ENCODE measurements around the gene FAM169A. TPM values are rescaled to one million over a fixed set of nuclear protein-coding genes. Genes with fewer than 3 reads are reported as not detected.
A peak's percentile ranks its signal among the peaks of the same experiment; 100 is the strongest.

Gene FAM169A
- total and polyA plus RNA-seq, 2 experiments from 2014 or later, result 16.9 to 97.7 TPM

DNA sequence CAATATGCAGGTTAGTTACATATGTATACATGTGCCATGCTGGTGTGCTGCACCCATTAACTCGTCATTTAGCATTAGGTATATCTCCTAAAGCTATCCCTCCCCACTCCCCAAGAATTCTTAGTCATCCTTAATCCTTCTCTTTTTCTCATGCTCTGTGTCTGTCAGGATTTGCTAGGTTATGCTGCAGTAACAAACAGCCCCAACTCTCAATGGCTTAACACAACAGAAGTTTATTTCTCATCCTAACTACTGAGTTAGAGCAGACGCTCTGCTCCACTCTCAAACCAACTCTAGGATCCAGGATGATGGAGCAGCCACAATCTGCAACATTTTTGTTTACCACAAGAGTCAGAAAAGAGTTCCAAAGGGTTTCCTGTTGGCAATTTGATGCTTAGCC, 28.2 kb upstream of the FAM169A start (continued):
- TF ChIP-seq, protein P1, sequence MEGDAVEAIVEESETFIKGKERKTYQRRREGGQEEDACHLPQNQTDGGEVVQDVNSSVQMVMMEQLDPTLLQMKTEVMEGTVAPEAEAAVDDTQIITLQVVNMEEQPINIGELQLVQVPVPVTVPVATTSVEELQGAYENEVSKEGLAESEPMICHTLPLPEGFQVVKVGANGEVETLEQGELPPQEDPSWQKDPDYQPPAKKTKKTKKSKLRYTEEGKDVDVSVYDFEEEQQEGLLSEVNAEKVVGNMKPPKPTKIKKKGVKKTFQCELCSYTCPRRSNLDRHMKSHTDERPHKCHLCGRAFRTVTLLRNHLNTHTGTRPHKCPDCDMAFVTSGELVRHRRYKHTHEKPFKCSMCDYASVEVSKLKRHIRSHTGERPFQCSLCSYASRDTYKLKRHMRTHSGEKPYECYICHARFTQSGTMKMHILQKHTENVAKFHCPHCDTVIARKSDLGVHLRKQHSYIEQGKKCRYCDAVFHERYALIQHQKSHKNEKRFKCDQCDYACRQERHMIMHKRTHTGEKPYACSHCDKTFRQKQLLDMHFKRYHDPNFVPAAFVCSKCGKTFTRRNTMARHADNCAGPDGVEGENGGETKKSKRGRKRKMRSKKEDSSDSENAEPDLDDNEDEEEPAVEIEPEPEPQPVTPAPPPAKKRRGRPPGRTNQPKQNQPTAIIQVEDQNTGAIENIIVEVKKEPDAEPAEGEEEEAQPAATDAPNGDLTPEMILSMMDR (conservative IDR thresholded peaks at IDR 0.05; ENCODE audit: low read depth in 2 of 2), result no peak
- TF ChIP-seq ZNF114 (CRISPR knock-in tag; IDR thresholded peaks at IDR 0.05), result no peak
- TF ChIP-seq EZH2phosphoT487 (IDR thresholded peaks at IDR 0.05; ENCODE audit: unreplicated experiment), result no peak
- no peak for TF ChIP-seq STAT1 (IDR thresholded peaks at IDR 0.05; ENCODE audit: unreplicated experiment)
- TF ChIP-seq, protein P2, sequence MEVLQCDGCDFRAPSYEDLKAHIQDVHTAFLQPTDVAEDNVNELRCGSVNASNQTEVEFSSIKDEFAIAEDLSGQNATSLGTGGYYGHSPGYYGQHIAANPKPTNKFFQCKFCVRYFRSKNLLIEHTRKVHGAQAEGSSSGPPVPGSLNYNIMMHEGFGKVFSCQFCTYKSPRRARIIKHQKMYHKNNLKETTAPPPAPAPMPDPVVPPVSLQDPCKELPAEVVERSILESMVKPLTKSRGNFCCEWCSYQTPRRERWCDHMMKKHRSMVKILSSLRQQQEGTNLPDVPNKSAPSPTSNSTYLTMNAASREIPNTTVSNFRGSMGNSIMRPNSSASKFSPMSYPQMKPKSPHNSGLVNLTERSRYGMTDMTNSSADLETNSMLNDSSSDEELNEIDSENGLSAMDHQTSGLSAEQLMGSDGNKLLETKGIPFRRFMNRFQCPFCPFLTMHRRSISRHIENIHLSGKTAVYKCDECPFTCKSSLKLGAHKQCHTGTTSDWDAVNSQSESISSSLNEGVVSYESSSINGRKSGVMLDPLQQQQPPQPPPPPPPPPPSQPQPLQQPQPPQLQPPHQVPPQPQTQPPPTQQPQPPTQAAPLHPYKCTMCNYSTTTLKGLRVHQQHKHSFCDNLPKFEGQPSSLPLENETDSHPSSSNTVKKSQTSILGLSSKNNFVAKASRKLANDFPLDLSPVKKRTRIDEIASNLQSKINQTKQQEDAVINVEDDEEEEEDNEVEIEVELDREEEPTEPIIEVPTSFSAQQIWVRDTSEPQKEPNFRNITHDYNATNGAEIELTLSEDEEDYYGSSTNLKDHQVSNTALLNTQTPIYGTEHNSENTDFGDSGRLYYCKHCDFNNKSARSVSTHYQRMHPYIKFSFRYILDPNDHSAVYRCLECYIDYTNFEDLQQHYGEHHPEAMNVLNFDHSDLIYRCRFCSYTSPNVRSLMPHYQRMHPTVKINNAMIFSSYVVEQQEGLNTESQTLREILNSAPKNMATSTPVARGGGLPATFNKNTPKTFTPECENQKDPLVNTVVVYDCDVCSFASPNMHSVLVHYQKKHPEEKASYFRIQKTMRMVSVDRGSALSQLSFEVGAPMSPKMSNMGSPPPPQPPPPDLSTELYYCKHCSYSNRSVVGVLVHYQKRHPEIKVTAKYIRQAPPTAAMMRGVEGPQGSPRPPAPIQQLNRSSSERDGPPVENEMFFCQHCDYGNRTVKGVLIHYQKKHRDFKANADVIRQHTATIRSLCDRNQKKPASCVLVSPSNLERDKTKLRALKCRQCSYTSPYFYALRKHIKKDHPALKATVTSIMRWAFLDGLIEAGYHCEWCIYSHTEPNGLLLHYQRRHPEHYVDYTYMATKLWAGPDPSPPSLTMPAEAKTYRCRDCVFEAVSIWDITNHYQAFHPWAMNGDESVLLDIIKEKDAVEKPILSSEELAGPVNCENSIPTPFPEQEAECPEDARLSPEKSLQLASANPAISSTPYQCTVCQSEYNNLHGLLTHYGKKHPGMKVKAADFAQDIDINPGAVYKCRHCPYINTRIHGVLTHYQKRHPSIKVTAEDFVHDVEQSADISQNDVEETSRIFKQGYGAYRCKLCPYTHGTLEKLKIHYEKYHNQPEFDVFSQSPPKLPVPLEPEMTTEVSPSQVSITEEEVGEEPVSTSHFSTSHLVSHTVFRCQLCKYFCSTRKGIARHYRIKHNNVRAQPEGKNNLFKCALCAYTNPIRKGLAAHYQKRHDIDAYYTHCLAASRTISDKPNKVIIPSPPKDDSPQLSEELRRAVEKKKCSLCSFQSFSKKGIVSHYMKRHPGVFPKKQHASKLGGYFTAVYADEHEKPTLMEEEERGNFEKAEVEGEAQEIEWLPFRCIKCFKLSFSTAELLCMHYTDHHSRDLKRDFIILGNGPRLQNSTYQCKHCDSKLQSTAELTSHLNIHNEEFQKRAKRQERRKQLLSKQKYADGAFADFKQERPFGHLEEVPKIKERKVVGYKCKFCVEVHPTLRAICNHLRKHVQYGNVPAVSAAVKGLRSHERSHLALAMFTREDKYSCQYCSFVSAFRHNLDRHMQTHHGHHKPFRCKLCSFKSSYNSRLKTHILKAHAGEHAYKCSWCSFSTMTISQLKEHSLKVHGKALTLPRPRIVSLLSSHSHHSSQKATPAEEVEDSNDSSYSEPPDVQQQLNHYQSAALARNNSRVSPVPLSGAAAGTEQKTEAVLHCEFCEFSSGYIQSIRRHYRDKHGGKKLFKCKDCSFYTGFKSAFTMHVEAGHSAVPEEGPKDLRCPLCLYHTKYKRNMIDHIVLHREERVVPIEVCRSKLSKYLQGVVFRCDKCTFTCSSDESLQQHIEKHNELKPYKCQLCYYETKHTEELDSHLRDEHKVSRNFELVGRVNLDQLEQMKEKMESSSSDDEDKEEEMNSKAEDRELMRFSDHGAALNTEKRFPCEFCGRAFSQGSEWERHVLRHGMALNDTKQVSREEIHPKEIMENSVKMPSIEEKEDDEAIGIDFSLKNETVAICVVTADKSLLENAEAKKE (CRISPR knock-in tag; IDR thresholded peaks at IDR 0.05), result no peak

DNA sequence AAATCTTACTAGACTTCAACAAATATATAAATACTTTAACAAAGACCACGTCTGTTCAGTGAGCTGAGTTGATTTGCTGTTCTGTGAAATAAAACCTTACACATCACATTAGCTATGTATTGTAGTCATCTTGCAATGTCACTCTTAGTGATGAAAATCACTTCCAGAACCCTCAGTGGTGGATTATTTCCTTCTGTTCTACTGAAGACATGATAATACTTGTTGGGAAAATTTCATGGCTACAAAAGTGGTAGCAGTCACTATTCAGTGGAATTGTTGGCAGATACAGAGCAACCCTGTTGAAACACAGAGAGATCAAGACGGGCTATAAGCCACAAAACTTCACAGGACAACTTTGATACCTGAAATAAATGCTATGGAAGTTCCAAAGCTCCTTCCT, 26.7 kb upstream of the FAM169A start:
- Histone ChIP-seq H3K79me2 (replicated peaks; ENCODE audit: insufficient read depth) (no peaks in the 10 kb centered on the region), H4K20me1 (replicated peaks; ENCODE audit: insufficient read depth) (no peaks in the 10 kb centered on the region), H3K4me1 (ENCODE audit: insufficient read depth) (peaks cover 6% of the 10 kb centered on the region), H3K9me2 (ENCODE audit: insufficient read depth) (no peaks in the 10 kb centered on the region), H3K27ac (ENCODE audit: low read depth) (no peak overlapping the region), H3K4me3 (no peak overlapping the region), H3F3A (replicated peaks; ENCODE audit: low read depth) (0 out of 2 replicates have a peak, but pooled peaks cover 5% of the 10 kb centered on the region), H3K27me3 (ENCODE audit: insufficient read depth) (no peaks in the 10 kb centered on the region), H3K36me3 (ENCODE audit: insufficient read depth) (no peaks in the 10 kb centered on the region), H2AFZ (peak overlapping the region; percentile 81), H3K4me2 (no peak overlapping the region)
- ATAC-seq (no peak), DNase-seq (ENCODE audit: low spot score) (no peak)
- Mint-ChIP-seq H3K4me1 (peaks cover 14% of the 10 kb centered on the region), H3K9me3 (peaks cover 15% of the 10 kb centered on the region), H3K27ac (no peak overlapping the region), H3K4me3 (no peak overlapping the region), H3K36me3 (ENCODE audit: low read depth) (peaks cover 9% of the 10 kb centered on the region; the same call in 1 of the 3 replicates), H3K27me3 (ENCODE audit: insufficient read depth, low read depth, poor library complexity) (peaks cover 5% of the 10 kb centered on the region)
- TF ChIP-seq ZNF331 (CRISPR knock-in tag; IDR thresholded peaks at IDR 0.05; ENCODE audit: low read depth), result no peak

Measured in GM23338 (cell line).